GM23338 (cell line): Measurements from ENCODE around the gene DMD. TPM values are rescaled to one million over a fixed set of nuclear protein-coding genes. Genes with fewer than 3 reads are reported as not detected.

Experiments used
- ATAC-seq: fragments of 200-7000 bp; cut with Tn5 transposase; 3 replicates; pipeline ENCODE4 v1.9.1; 2020
- DNase-seq: peaks from one replicate; pipeline ENCODE4 v3.0.0-alpha.2; 2015; ENCODE audit warnings: low spot score
- H2AFZ ChIP-seq: fragments of 200-600 bp; sonication (generic); 2 replicates; pipeline ENCODE4 v1.8.0; 2016; ENCODE audit warnings: antibody characterized with exemption, mild to moderate bottlenecking, moderate library complexity
- H3F3A ChIP-seq: fragments of 200-600 bp; sonication (generic); replicated peaks from 2 replicates; pipeline ENCODE4 v1.8.0; 2017; ENCODE audit warnings: antibody characterized with exemption, mixed run types, low read depth
- H3K27ac ChIP-seq: fragments of 200-600 bp; sonication (generic); 2 replicates; pipeline ENCODE4 v1.6.1; 2016; ENCODE audit warnings: low read depth
- H3K27me3 ChIP-seq: fragments of 200-600 bp; sonication (generic); 2 replicates; pipeline ENCODE4 v1.8.0; 2016; ENCODE audit warnings: mild to moderate bottlenecking, mixed run types, moderate library complexity; ENCODE audit not compliant: insufficient read depth
- H3K36me3 ChIP-seq: fragments of 200-600 bp; sonication (generic); 2 replicates; pipeline ENCODE4 v1.8.0; 2016; ENCODE audit warnings: mild to moderate bottlenecking; ENCODE audit not compliant: insufficient read depth
- H3K4me1 ChIP-seq: fragments of 200-600 bp; sonication (generic); 2 replicates; pipeline ENCODE4 v1.8.0; 2016; ENCODE audit warnings: mild to moderate bottlenecking, moderate library complexity; ENCODE audit not compliant: insufficient read depth
- H3K4me2 ChIP-seq: fragments of 200-600 bp; sonication (generic); 2 replicates; pipeline ENCODE4 v1.7.1; 2017; ENCODE audit warnings: mixed run types
- H3K4me3 ChIP-seq: fragments of 200-600 bp; sonication (generic); 2 replicates; pipeline ENCODE4 v1.6.1; 2016; ENCODE audit warnings: mixed run types
- H3K79me2 ChIP-seq: fragments of 200-600 bp; sonication (generic); replicated peaks from 2 replicates; pipeline ENCODE4 v1.8.0; 2017; ENCODE audit warnings: mild to moderate bottlenecking; ENCODE audit not compliant: insufficient read depth
- H3K9me2 ChIP-seq: fragments of 200-600 bp; sonication (generic); 2 replicates; pipeline ENCODE4 v1.8.0; 2017; ENCODE audit not compliant: insufficient read depth
- H4K20me1 ChIP-seq: fragments of 200-600 bp; sonication (generic); replicated peaks from 2 replicates; pipeline ENCODE4 v1.8.0; 2017; ENCODE audit warnings: mild to moderate bottlenecking; ENCODE audit not compliant: insufficient read depth
- H3K27ac Mint-ChIP-seq: 2 replicates; pipeline ENCODE4 v1.8.0; 2020; ENCODE audit warnings: inconsistent platforms, mild to moderate bottlenecking, moderate library complexity, mixed read lengths
- H3K27me3 Mint-ChIP-seq: 3 replicates; pipeline ENCODE4 v1.8.0; 2022; ENCODE audit warnings: low read depth, mild to moderate bottlenecking, moderate library complexity, mixed read lengths, inconsistent platforms; ENCODE audit not compliant: insufficient read depth, poor library complexity
- H3K36me3 Mint-ChIP-seq: 3 replicates; pipeline ENCODE4 v1.8.0; 2021; ENCODE audit warnings: low read depth, mild to moderate bottlenecking, inconsistent platforms, moderate library complexity, mixed read lengths
- H3K4me1 Mint-ChIP-seq: 3 replicates; pipeline ENCODE4 v1.8.0; 2020; ENCODE audit warnings: mild to moderate bottlenecking, inconsistent platforms, mixed read lengths
- H3K4me3 Mint-ChIP-seq: 3 replicates; pipeline ENCODE4 v1.8.0; 2021; ENCODE audit warnings: moderate library complexity, mild to moderate bottlenecking, inconsistent platforms, mixed read lengths
- H3K9me3 Mint-ChIP-seq: 3 replicates; pipeline ENCODE4 v1.8.0; 2020; ENCODE audit warnings: moderate library complexity, mild to moderate bottlenecking, inconsistent platforms, mixed read lengths
- CREB1 ChIP-seq: fragments of 250-450 bp; sonication (Bioruptor Pico); IDR thresholded peaks from 2 replicates; pipeline ENCODE4 v1.5.0; 2020; ENCODE audit warnings: low read depth, mild to moderate bottlenecking, moderate library complexity
- ETS1 ChIP-seq: IDR thresholded peaks from 2 replicates; pipeline ENCODE4 v1.6.1; 2016; ENCODE audit warnings: antibody characterized with exemption
- EZH2 ChIP-seq: fragments of 200-600 bp; sonication (generic); IDR thresholded peaks from one replicate; pipeline ENCODE4 v1.8.0; 2017; ENCODE audit warnings: antibody characterized with exemption, mild to moderate bottlenecking, low read depth; ENCODE audit not compliant: unreplicated experiment
- STAT1 ChIP-seq: IDR thresholded peaks from one replicate; pipeline ENCODE4 v1.6.1; 2016; ENCODE audit warnings: antibody characterized with exemption; ENCODE audit not compliant: unreplicated experiment
- polyA plus RNA-seq: library from polyadenylated mRNA; unstranded; fragments of >200 nt; fragmentation: Nextera tagmentation; extraction: Ambion mirVana; gene quantifications from 2 replicates; pipeline ENCODE4 v1.2.1, GENCODE V29; 2016
- total RNA-seq: library from RNA; depleted of rRNA; stranded (reverse); fragments of >200 nt; shearing (Covaris generic); gene quantifications from 2 replicates; pipeline ENCODE4 v1.2.3, GENCODE V29; 2014
- TF ChIP-seq, protein P1 (sequence below): fragments of 250-450 bp; sonication (Bioruptor Pico); IDR thresholded peaks from 2 replicates; pipeline ENCODE4 v1.5.0; 2020; ENCODE audit warnings: mild to moderate bottlenecking, moderate library complexity
- TF ChIP-seq, protein P2 (sequence below), 2 experiments: fragments of 200-600 bp in 1 of 2; sonication (generic) in 1 of 2; conservative IDR thresholded peaks; 2 replicates each; pipeline versions ENCODE4 v1.5.1 to v1.6.1; 2016 to 2017; ENCODE audit warnings: antibody characterized with exemption in 2 of 2, low read depth in 2 of 2, mild to moderate bottlenecking in 2 of 2, moderate library complexity in 1 of 2

The DMD gene
- total and polyA plus RNA-seq, 2 experiments from 2014 or later = 4.5 to 7.6 TPM

GRCh38 chrX:32948130-32948529 is 263.2 kb downstream of the DMD start (continued):
- TF ChIP-seq, protein P1, sequence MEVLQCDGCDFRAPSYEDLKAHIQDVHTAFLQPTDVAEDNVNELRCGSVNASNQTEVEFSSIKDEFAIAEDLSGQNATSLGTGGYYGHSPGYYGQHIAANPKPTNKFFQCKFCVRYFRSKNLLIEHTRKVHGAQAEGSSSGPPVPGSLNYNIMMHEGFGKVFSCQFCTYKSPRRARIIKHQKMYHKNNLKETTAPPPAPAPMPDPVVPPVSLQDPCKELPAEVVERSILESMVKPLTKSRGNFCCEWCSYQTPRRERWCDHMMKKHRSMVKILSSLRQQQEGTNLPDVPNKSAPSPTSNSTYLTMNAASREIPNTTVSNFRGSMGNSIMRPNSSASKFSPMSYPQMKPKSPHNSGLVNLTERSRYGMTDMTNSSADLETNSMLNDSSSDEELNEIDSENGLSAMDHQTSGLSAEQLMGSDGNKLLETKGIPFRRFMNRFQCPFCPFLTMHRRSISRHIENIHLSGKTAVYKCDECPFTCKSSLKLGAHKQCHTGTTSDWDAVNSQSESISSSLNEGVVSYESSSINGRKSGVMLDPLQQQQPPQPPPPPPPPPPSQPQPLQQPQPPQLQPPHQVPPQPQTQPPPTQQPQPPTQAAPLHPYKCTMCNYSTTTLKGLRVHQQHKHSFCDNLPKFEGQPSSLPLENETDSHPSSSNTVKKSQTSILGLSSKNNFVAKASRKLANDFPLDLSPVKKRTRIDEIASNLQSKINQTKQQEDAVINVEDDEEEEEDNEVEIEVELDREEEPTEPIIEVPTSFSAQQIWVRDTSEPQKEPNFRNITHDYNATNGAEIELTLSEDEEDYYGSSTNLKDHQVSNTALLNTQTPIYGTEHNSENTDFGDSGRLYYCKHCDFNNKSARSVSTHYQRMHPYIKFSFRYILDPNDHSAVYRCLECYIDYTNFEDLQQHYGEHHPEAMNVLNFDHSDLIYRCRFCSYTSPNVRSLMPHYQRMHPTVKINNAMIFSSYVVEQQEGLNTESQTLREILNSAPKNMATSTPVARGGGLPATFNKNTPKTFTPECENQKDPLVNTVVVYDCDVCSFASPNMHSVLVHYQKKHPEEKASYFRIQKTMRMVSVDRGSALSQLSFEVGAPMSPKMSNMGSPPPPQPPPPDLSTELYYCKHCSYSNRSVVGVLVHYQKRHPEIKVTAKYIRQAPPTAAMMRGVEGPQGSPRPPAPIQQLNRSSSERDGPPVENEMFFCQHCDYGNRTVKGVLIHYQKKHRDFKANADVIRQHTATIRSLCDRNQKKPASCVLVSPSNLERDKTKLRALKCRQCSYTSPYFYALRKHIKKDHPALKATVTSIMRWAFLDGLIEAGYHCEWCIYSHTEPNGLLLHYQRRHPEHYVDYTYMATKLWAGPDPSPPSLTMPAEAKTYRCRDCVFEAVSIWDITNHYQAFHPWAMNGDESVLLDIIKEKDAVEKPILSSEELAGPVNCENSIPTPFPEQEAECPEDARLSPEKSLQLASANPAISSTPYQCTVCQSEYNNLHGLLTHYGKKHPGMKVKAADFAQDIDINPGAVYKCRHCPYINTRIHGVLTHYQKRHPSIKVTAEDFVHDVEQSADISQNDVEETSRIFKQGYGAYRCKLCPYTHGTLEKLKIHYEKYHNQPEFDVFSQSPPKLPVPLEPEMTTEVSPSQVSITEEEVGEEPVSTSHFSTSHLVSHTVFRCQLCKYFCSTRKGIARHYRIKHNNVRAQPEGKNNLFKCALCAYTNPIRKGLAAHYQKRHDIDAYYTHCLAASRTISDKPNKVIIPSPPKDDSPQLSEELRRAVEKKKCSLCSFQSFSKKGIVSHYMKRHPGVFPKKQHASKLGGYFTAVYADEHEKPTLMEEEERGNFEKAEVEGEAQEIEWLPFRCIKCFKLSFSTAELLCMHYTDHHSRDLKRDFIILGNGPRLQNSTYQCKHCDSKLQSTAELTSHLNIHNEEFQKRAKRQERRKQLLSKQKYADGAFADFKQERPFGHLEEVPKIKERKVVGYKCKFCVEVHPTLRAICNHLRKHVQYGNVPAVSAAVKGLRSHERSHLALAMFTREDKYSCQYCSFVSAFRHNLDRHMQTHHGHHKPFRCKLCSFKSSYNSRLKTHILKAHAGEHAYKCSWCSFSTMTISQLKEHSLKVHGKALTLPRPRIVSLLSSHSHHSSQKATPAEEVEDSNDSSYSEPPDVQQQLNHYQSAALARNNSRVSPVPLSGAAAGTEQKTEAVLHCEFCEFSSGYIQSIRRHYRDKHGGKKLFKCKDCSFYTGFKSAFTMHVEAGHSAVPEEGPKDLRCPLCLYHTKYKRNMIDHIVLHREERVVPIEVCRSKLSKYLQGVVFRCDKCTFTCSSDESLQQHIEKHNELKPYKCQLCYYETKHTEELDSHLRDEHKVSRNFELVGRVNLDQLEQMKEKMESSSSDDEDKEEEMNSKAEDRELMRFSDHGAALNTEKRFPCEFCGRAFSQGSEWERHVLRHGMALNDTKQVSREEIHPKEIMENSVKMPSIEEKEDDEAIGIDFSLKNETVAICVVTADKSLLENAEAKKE = no peak
- TF ChIP-seq CREB1 (CRISPR knock-in tag) (no peak), ETS1 (no peak)
- TF ChIP-seq, protein P2, sequence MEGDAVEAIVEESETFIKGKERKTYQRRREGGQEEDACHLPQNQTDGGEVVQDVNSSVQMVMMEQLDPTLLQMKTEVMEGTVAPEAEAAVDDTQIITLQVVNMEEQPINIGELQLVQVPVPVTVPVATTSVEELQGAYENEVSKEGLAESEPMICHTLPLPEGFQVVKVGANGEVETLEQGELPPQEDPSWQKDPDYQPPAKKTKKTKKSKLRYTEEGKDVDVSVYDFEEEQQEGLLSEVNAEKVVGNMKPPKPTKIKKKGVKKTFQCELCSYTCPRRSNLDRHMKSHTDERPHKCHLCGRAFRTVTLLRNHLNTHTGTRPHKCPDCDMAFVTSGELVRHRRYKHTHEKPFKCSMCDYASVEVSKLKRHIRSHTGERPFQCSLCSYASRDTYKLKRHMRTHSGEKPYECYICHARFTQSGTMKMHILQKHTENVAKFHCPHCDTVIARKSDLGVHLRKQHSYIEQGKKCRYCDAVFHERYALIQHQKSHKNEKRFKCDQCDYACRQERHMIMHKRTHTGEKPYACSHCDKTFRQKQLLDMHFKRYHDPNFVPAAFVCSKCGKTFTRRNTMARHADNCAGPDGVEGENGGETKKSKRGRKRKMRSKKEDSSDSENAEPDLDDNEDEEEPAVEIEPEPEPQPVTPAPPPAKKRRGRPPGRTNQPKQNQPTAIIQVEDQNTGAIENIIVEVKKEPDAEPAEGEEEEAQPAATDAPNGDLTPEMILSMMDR (conservative IDR thresholded peaks at IDR 0.05; ENCODE audit: low read depth in 2 of 2) = no peak

DNA sequence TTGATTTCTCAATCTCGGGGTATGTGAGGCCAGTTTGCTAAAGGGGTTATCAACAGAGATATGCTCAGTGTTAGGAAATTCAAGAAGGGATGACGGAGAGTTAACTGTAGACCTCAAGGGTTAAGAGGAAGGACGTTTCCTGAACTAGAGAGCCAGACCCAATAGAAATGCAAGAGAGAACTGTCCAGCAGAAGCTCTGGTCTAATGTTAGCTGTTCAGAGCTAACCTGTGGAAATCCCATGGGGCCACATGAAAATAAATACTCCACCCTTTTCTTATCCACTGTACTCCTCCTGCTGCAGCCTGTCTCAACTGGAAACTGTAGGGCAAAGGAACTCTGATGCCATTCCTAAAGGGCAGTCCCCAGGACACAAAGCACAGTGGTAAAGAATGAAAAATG is 274.3 kb downstream of the DMD start:
- Histone ChIP-seq H3K9me2 (no peaks in the 10 kb centered on the region), H3K4me3 (no peak overlapping the region), H2AFZ (no peak overlapping the region), H4K20me1 (no peaks in the 10 kb centered on the region), H3K27me3 (no peaks in the 10 kb centered on the region), H3K4me2 (no peak overlapping the region), H3K4me1 (no peaks in the 10 kb centered on the region), H3K79me2 (no peaks in the 10 kb centered on the region), H3K27ac (no peak overlapping the region), H3K36me3 (no peaks in the 10 kb centered on the region), H3F3A (no peaks in the 10 kb centered on the region)
- no peaks in the 10 kb centered on the region for H3K27me3 Mint-ChIP-seq
- H3K4me3 Mint-ChIP-seq = no peak overlapping the region
- ATAC-seq (no peak), DNase-seq (no peak)
- TF ChIP-seq STAT1 = no peak
- TF ChIP-seq EZH2 = no peak
- no peaks in the 10 kb centered on the region for H3K36me3 Mint-ChIP-seq
- no peak overlapping the region for H3K27ac Mint-ChIP-seq
- 0 out of 3 replicates have a peak, but pooled peaks cover 3% of the 10 kb centered on the region for H3K4me1 Mint-ChIP-seq
- no peaks in the 10 kb centered on the region for H3K9me3 Mint-ChIP-seq
